ENCODE results near the gene THOC1.

THOC1 gene

GRCh38 chr18:210733-211132 lies 57.1 kb downstream of the THOC1 start:
- no peak overlapping the region for H2BK12ac ChIP-seq (ENCODE audit: low read length)

GRCh38 chr18:210075-210474 lies 57.8 kb downstream of the THOC1 start:
- no peak overlapping the region for H4K91ac ChIP-seq (ENCODE audit: low read depth, low read length)
- no peak overlapping the region for H4K8ac ChIP-seq (ENCODE audit: low read depth, low read length)
- no peak overlapping the region for H3K27ac ChIP-seq (ENCODE audit: low read depth, low read length)
- no peak overlapping the region for H2BK5ac ChIP-seq (ENCODE audit: low read depth, low read length, poor library complexity)
- no peaks in the 10 kb centered on the region for H3K9me3 ChIP-seq (ENCODE audit: insufficient read depth, low read depth, low read length)
- no peaks in the 10 kb centered on the region for H3K79me1 ChIP-seq (ENCODE audit: low read length)
- no peak overlapping the region for H3K9ac ChIP-seq (ENCODE audit: low read length)
- H3K79me2 ChIP-seq (ENCODE audit: control insufficient read depth, insufficient read depth, low read length, poor library complexity) = no peaks in the 10 kb centered on the region
- WGBS (ENCODE audit: extremely low coverage, insufficient coverage, insufficient read length) = no CpG with 5 or more reads among the region's 1 CpG
- H2AK5ac ChIP-seq (ENCODE audit: low read length) = no peak overlapping the region
- H3K4me2 ChIP-seq (ENCODE audit: low read length) = no peak overlapping the region
- no peak overlapping the region for H3K14ac ChIP-seq (ENCODE audit: low read length)
- DNase-seq = no peak
- no peak overlapping the region for H3K4me3 ChIP-seq (ENCODE audit: low read depth, low read length)
- no peak overlapping the region for H3K4ac ChIP-seq (ENCODE audit: low read depth, low read length)
- no peaks in the 10 kb centered on the region for H3K27me3 ChIP-seq (ENCODE audit: insufficient read depth, low read length)
- H2AFZ ChIP-seq (ENCODE audit: insufficient read depth, low read length, poor library complexity) = no peak overlapping the region
- H2BK12ac ChIP-seq (ENCODE audit: low read length) = no peak overlapping the region
- no peak overlapping the region for H3K23ac ChIP-seq (ENCODE audit: low read length)
- H3K18ac ChIP-seq (ENCODE audit: low read length) = no peak overlapping the region
- H2BK120ac ChIP-seq (ENCODE audit: insufficient read depth, low read length, poor library complexity) = no peak overlapping the region
- H3K36me3 ChIP-seq (ENCODE audit: control insufficient read depth in 1 of 2, insufficient read depth in 2 of 2, low read length in 2 of 2) = peaks cover 13 to 30% of the 10 kb centered on the region in 2 experiments
- H3K4me1 ChIP-seq (ENCODE audit: control insufficient read depth in 1 of 2, insufficient read depth in 2 of 2, low read length in 2 of 2) = no peaks in the 10 kb centered on the region
- H4K12ac ChIP-seq (ENCODE audit: low read depth, low read length) = no peak overlapping the region

More at GRCh38 chr18:210733-211132, 57.1 kb downstream of the THOC1 start:
- Histone ChIP-seq H3K23ac (ENCODE audit: low read length) (no peak overlapping the region), H3K9ac (ENCODE audit: low read length) (no peak overlapping the region), H4K8ac (ENCODE audit: low read depth, low read length) (no peak overlapping the region), H3K36me3 (ENCODE audit: control insufficient read depth in 1 of 2, insufficient read depth in 2 of 2, low read length in 2 of 2) (peaks cover 11 to 28% of the 10 kb centered on the region in 2 experiments), H3K27me3 (ENCODE audit: insufficient read depth, low read length) (no peaks in the 10 kb centered on the region), H3K79me1 (ENCODE audit: low read length) (no peaks in the 10 kb centered on the region), H3K9me3 (ENCODE audit: insufficient read depth, low read depth, low read length) (no peaks in the 10 kb centered on the region), H3K4ac (ENCODE audit: low read depth, low read length) (no peak overlapping the region), H3K14ac (ENCODE audit: low read length) (no peak overlapping the region), H3K18ac (ENCODE audit: low read length) (peak overlapping the region; percentile 59), H2BK120ac (ENCODE audit: insufficient read depth, low read length, poor library complexity) (no peak overlapping the region), H2BK5ac (ENCODE audit: low read depth, low read length, poor library complexity) (no peak overlapping the region), H4K12ac (ENCODE audit: low read depth, low read length) (no peak overlapping the region), H3K27ac (ENCODE audit: low read depth, low read length) (no peak overlapping the region), H2AFZ (ENCODE audit: insufficient read depth, low read length, poor library complexity) (no peak overlapping the region), H3K4me2 (ENCODE audit: low read length) (no peak overlapping the region), H3K4me3 (ENCODE audit: low read depth, low read length) (no peak overlapping the region), H3K79me2 (ENCODE audit: control insufficient read depth, insufficient read depth, low read length, poor library complexity) (no peaks in the 10 kb centered on the region), H2AK5ac (ENCODE audit: low read length) (no peak overlapping the region), H3K4me1 (ENCODE audit: control insufficient read depth in 1 of 2, insufficient read depth in 2 of 2, low read length in 2 of 2) (no peaks in the 10 kb centered on the region), H4K91ac (ENCODE audit: low read depth, low read length) (no peak overlapping the region)
- DNase-seq = no peak
- no CpG with 5 or more reads among the region's 4 CpGs for WGBS (ENCODE audit: extremely low coverage, insufficient coverage, insufficient read length)

DNA sequence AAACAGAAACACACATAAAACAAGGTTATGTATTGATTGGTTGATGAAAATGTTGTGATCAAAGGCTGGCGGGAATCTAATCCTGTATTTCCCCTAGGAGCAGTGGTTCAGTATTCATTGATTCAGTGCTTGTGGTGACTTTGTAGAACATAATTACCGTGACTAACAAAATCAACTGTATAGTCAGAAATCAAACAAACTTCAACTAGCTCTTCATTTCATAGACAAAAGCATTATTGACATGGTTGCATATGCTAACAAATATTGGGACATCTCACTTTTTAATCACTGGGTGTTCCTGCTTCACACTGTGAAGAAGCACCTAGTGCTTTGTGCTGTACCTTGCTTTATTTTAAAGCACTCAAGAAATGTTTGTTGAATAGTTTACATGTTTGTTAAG lies 68.1 kb downstream of the THOC1 start:
- Histone ChIP-seq H4K91ac (ENCODE audit: low read depth, low read length) (no peak overlapping the region), H3K18ac (ENCODE audit: low read length) (no peak overlapping the region), H3K27me3 (ENCODE audit: insufficient read depth, low read length) (no peaks in the 10 kb centered on the region), H2AK5ac (ENCODE audit: low read length) (no peak overlapping the region), H2BK5ac (ENCODE audit: low read depth, low read length, poor library complexity) (no peak overlapping the region), H2BK12ac (ENCODE audit: low read length) (no peak overlapping the region), H3K14ac (ENCODE audit: low read length) (no peak overlapping the region), H3K27ac (ENCODE audit: low read depth, low read length) (no peak overlapping the region), H4K8ac (ENCODE audit: low read depth, low read length) (no peak overlapping the region), H3K4ac (ENCODE audit: low read depth, low read length) (no peak overlapping the region), H3K9ac (ENCODE audit: low read length) (no peak overlapping the region), H4K12ac (ENCODE audit: low read depth, low read length) (no peak overlapping the region), H3K4me2 (ENCODE audit: low read length) (no peak overlapping the region), H2AFZ (ENCODE audit: insufficient read depth, low read length, poor library complexity) (no peak overlapping the region), H3K79me1 (ENCODE audit: low read length) (no peaks in the 10 kb centered on the region), H3K4me3 (ENCODE audit: low read depth, low read length) (no peak overlapping the region), H3K9me3 (ENCODE audit: insufficient read depth, low read depth, low read length) (no peaks in the 10 kb centered on the region), H2BK120ac (ENCODE audit: insufficient read depth, low read length, poor library complexity) (no peak overlapping the region), H3K36me3 (ENCODE audit: control insufficient read depth in 1 of 2, insufficient read depth in 2 of 2, low read length in 2 of 2) (peaks cover 10 to 17% of the 10 kb centered on the region in 2 experiments), H3K23ac (ENCODE audit: low read length) (no peak overlapping the region), H3K79me2 (ENCODE audit: control insufficient read depth, insufficient read depth, low read length, poor library complexity) (no peaks in the 10 kb centered on the region), H3K4me1 (ENCODE audit: control insufficient read depth in 1 of 2, insufficient read depth in 2 of 2, low read length in 2 of 2) (no peaks in the 10 kb centered on the region)
- DNase-seq = no peak
- no CpG with 5 or more reads among the region's 2 CpGs for whole genome bisulfite sequencing (ENCODE audit: extremely low coverage, insufficient coverage, insufficient read length)

DNA sequence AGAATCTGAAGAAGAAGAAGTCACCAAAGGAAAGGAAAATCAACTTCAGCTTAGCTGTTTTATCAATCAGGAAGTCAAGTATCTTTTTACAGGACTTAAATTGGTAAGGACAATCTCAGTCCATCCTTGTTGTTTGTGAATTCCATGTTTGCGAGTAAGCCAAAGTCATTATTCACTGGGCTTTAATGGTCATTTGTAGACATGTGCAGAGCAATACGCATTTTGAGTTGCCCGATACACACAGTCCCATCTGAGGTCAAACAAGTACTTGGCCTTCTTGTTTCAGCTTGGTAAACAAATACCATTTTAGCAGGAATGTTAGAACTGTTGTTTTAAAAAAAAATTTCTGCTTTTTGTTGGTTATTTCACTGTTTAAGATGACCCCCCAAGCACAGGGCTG lies 68.6 kb downstream of the THOC1 start:
- H3K79me1 ChIP-seq (ENCODE audit: low read length) = no peaks in the 10 kb centered on the region
- WGBS (ENCODE audit: extremely low coverage, insufficient coverage, insufficient read length) = no CpG with 5 or more reads among the region's 3 CpGs
- H2BK120ac ChIP-seq (ENCODE audit: insufficient read depth, low read length, poor library complexity) = no peak overlapping the region
- H4K91ac ChIP-seq (ENCODE audit: low read depth, low read length) = no peak overlapping the region
- peaks cover 10 to 16% of the 10 kb centered on the region in 2 experiments for H3K36me3 ChIP-seq (ENCODE audit: control insufficient read depth in 1 of 2, insufficient read depth in 2 of 2, low read length in 2 of 2)
- no peak overlapping the region for H4K12ac ChIP-seq (ENCODE audit: low read depth, low read length)
- H3K4ac ChIP-seq (ENCODE audit: low read depth, low read length) = no peak overlapping the region
- no peak overlapping the region for H4K8ac ChIP-seq (ENCODE audit: low read depth, low read length)
- no peaks in the 10 kb centered on the region for H3K27me3 ChIP-seq (ENCODE audit: insufficient read depth, low read length)
- H3K14ac ChIP-seq (ENCODE audit: low read length) = no peak overlapping the region
- DNase-seq = no peak
- no peak overlapping the region for H2AFZ ChIP-seq (ENCODE audit: insufficient read depth, low read length, poor library complexity)
- H3K9ac ChIP-seq (ENCODE audit: low read length) = no peak overlapping the region
- H3K9me3 ChIP-seq (ENCODE audit: insufficient read depth, low read depth, low read length) = no peaks in the 10 kb centered on the region
- no peak overlapping the region for H2BK12ac ChIP-seq (ENCODE audit: low read length)
- no peaks in the 10 kb centered on the region for H3K4me1 ChIP-seq (ENCODE audit: control insufficient read depth in 1 of 2, insufficient read depth in 2 of 2, low read length in 2 of 2)
- no peak overlapping the region for H3K4me2 ChIP-seq (ENCODE audit: low read length)
- H3K4me3 ChIP-seq (ENCODE audit: low read depth, low read length) = no peak overlapping the region
- no peak overlapping the region for H3K18ac ChIP-seq (ENCODE audit: low read length)
- no peak overlapping the region for H3K23ac ChIP-seq (ENCODE audit: low read length)
- H3K79me2 ChIP-seq (ENCODE audit: control insufficient read depth, insufficient read depth, low read length, poor library complexity) = no peaks in the 10 kb centered on the region
- no peak overlapping the region for H3K27ac ChIP-seq (ENCODE audit: low read depth, low read length)
- no peak overlapping the region for H2BK5ac ChIP-seq (ENCODE audit: low read depth, low read length, poor library complexity)
- H2AK5ac ChIP-seq (ENCODE audit: low read length) = no peak overlapping the region
